ENCODE measurements around the gene IDH1. TPM values are rescaled to one million over a fixed set of nuclear protein-coding genes. Genes with fewer than 3 reads are reported as not detected.

IDH1 gene
- total RNA-seq, 2 experiments from 2014 or later: 21.1 to 23.7 TPM

GRCh38 chr2:208210688-208211451, 44.0 kb downstream of the IDH1 start:
- Mint-ChIP-seq H3K36me3 (ENCODE audit: low read depth) (no peaks in the 10 kb centered on the region), H3K4me3 (no peak overlapping the region), H3K27me3 (no peaks in the 10 kb centered on the region), H3K9me3 (ENCODE audit: low read depth) (no peaks in the 10 kb centered on the region), H3K27ac (no peak overlapping the region), H3K4me1 (no peaks in the 10 kb centered on the region)
- intact Hi-C loops (cut with DNase I, micrococcal nuclease): no loop called here
- no peak for ATAC-seq
- POLR2A ChIA-PET: no interaction called here
- DNase-seq: no peak
- CTCF ChIA-PET: no interaction called here

- Mint-ChIP-seq H3K27ac (no peak overlapping the region), H3K4me1 (peaks cover 4% of the 10 kb centered on the region), H3K27me3 (no peaks in the 10 kb centered on the region), H3K9me3 (ENCODE audit: low read depth) (no peaks in the 10 kb centered on the region), H3K4me3 (no peak overlapping the region), H3K36me3 (ENCODE audit: low read depth) (no peaks in the 10 kb centered on the region)
- ChIA-PET POLR2A (no interaction called here), CTCF (no interaction called here)
- no peak for ATAC-seq
- intact Hi-C loops (cut with DNase I, micrococcal nuclease): no loop called here
- no peak for DNase-seq
Measured at GRCh38 chr2:208208335-208209085, 46.4 kb downstream of the IDH1 start.

GRCh38 chr2:208207769-208208168, 47.1 kb downstream of the IDH1 start:
- Mint-ChIP-seq H3K36me3 (ENCODE audit: low read depth) (no peaks in the 10 kb centered on the region), H3K9me3 (ENCODE audit: low read depth) (no peaks in the 10 kb centered on the region), H3K27me3 (no peaks in the 10 kb centered on the region), H3K4me3 (no peak overlapping the region), H3K27ac (no peak overlapping the region), H3K4me1 (peaks cover 4% of the 10 kb centered on the region)
- ChIA-PET POLR2A (interaction anchor here (0.6 kb wide), 1 partner anchor 232 kb away, joined by 4 read pairs; no protein-coding TSS in a partner anchor), CTCF (no interaction called here)
- ATAC-seq (no peak), DNase-seq (no peak)
- intact Hi-C loops (cut with DNase I, micrococcal nuclease): no loop called here

- H3K27ac Mint-ChIP-seq: no peak overlapping the region
- ChIA-PET CTCF (no interaction called here), POLR2A (interaction anchor here (0.6 kb wide), 1 partner anchor 139 kb away, joined by 3 read pairs; no protein-coding TSS in a partner anchor)
- DNase-seq: no peak
- intact Hi-C loops (cut with DNase I, micrococcal nuclease): no loop called here
- no peak overlapping the region for H3K4me3 Mint-ChIP-seq
- no peaks in the 10 kb centered on the region for H3K9me3 Mint-ChIP-seq (ENCODE audit: low read depth)
- ATAC-seq: no peak
- H3K27me3 Mint-ChIP-seq: no peaks in the 10 kb centered on the region
- H3K36me3 Mint-ChIP-seq (ENCODE audit: low read depth): no peaks in the 10 kb centered on the region
- peaks cover 4% of the 10 kb centered on the region for H3K4me1 Mint-ChIP-seq
Measured at GRCh38 chr2:208204166-208204565, 50.7 kb downstream of the IDH1 start.

- POLR2A ChIA-PET: no interaction called here
- intact Hi-C loops (cut with DNase I, micrococcal nuclease): no loop called here
- no peak for ATAC-seq
Measured at GRCh38 chr2:208195531-208195930, 59.3 kb downstream of the IDH1 start.

GRCh38 chr2:208192611-208193236, 62.1 kb downstream of the IDH1 start:
- Mint-ChIP-seq H3K27me3 (no peaks in the 10 kb centered on the region), H3K4me3 (no peak overlapping the region), H3K4me1 (no peaks in the 10 kb centered on the region), H3K9me3 (ENCODE audit: low read depth) (no peaks in the 10 kb centered on the region), H3K27ac (no peak overlapping the region), H3K36me3 (ENCODE audit: low read depth) (no peaks in the 10 kb centered on the region)
- no peak for ATAC-seq
- intact Hi-C loops (cut with DNase I, micrococcal nuclease): no loop called here
- DNase-seq: no peak
- CTCF ChIA-PET: interaction anchor here (0.6 kb wide), 1 partner anchor 116 kb away, joined by 4 read pairs; no protein-coding TSS in a partner anchor
- POLR2A ChIA-PET: no interaction called here

More at GRCh38 chr2:208195531-208195930, 59.3 kb downstream of the IDH1 start:
- Mint-ChIP-seq H3K9me3 (ENCODE audit: low read depth) (no peaks in the 10 kb centered on the region), H3K27me3 (no peaks in the 10 kb centered on the region), H3K4me3 (no peak overlapping the region), H3K4me1 (no peaks in the 10 kb centered on the region), H3K27ac (no peak overlapping the region), H3K36me3 (ENCODE audit: low read depth) (no peaks in the 10 kb centered on the region)
- CTCF ChIA-PET: interaction anchor here (0.7 kb wide), 1 partner anchor 240 kb away, joined by 3 read pairs; no protein-coding TSS in a partner anchor
- DNase-seq: no peak

GRCh38 chr2:208189810-208190503, 64.9 kb downstream of the IDH1 start, which contains the start of gene C2orf80:
Gene C2orf80, minus strand, starts transcription at chr2:208190030. Its CDS starts 3,044 bp downstream, at chr2:208186986.
- H3K4me1 Mint-ChIP-seq: no peaks in the 10 kb centered on the region

GRCh38 chr2:208189069-208189809, 65.6 kb downstream of the IDH1 start:
- ATAC-seq: no peak
- ChIA-PET POLR2A (no interaction called here), CTCF (interaction anchor here (0.6 to 2.2 kb wide), 2 partner anchors 13 to 62 kb away, joined by 4 to 9 read pairs; no protein-coding TSS in a partner anchor)
- Mint-ChIP-seq H3K9me3 (ENCODE audit: low read depth) (no peaks in the 10 kb centered on the region), H3K27ac (no peak overlapping the region), H3K36me3 (ENCODE audit: low read depth) (no peaks in the 10 kb centered on the region), H3K4me3 (no peak overlapping the region), H3K4me1 (no peaks in the 10 kb centered on the region), H3K27me3 (peaks cover 2% of the 10 kb centered on the region)
- intact Hi-C loops (cut with DNase I, micrococcal nuclease): no loop called here
- no peak for DNase-seq

More at GRCh38 chr2:208189810-208190503, 64.9 kb downstream of the IDH1 start, which contains the start of gene C2orf80:
- H3K9me3 Mint-ChIP-seq (ENCODE audit: low read depth): no peaks in the 10 kb centered on the region
- H3K36me3 Mint-ChIP-seq (ENCODE audit: low read depth): no peaks in the 10 kb centered on the region
- ATAC-seq: no peak
- H3K4me3 Mint-ChIP-seq: no peak within 1 kb of the TSS
- ChIA-PET POLR2A (no interaction called here), CTCF (interaction anchor here (2.2 kb wide), 1 partner anchor 14 kb away, joined by 9 read pairs; no protein-coding TSS in a partner anchor)
- no peaks in the 10 kb centered on the region for H3K27me3 Mint-ChIP-seq
- no peak for DNase-seq
- intact Hi-C loops (cut with DNase I, micrococcal nuclease): no loop called here
- H3K27ac Mint-ChIP-seq: no peak within 1 kb of the TSS

GRCh38 chr2:208186893-208187292, 68.0 kb downstream of the IDH1 start:
- no peaks in the 10 kb centered on the region for H3K4me1 Mint-ChIP-seq
- ChIA-PET POLR2A (no interaction called here), CTCF (interaction anchor here (0.7 kb wide), 1 partner anchor 1183 kb away, joined by 3 read pairs; no protein-coding TSS in a partner anchor)
- H3K36me3 Mint-ChIP-seq (ENCODE audit: low read depth): no peaks in the 10 kb centered on the region
- H3K9me3 Mint-ChIP-seq (ENCODE audit: low read depth): no peaks in the 10 kb centered on the region
- DNase-seq (no peak), ATAC-seq (no peak)
- intact Hi-C loops (cut with DNase I, micrococcal nuclease): no loop called here
- peaks cover 7% of the 10 kb centered on the region for H3K27me3 Mint-ChIP-seq
- H3K4me3 Mint-ChIP-seq: no peak overlapping the region
- no peak overlapping the region for H3K27ac Mint-ChIP-seq

GRCh38 chr2:208186465-208186864, 68.4 kb downstream of the IDH1 start:
- Mint-ChIP-seq H3K4me1 (no peaks in the 10 kb centered on the region), H3K9me3 (ENCODE audit: low read depth) (no peaks in the 10 kb centered on the region), H3K27ac (no peak overlapping the region), H3K27me3 (peaks cover 7% of the 10 kb centered on the region), H3K4me3 (no peak overlapping the region), H3K36me3 (ENCODE audit: low read depth) (no peaks in the 10 kb centered on the region)
- ChIA-PET POLR2A (no interaction called here), CTCF (interaction anchor here (0.7 to 1.5 kb wide), 2 partner anchors 10 to 1183 kb away, joined by 3 read pairs; no protein-coding TSS in a partner anchor)
- no peak for ATAC-seq
- peak; percentile 5 for DNase-seq
- intact Hi-C loops (cut with DNase I, micrococcal nuclease): no loop called here

Measured in activated CD4-positive, alpha-beta T cell treated with anti-CD3 and anti-CD28 coated beads for 36 hours (primary cell).